GM18951 (cell line): ENCODE measurements around the gene WNT3A.

Experiments
- POLR2A ChIP-seq: IDR thresholded peaks from 4 replicates; pipeline ENCODE4 v1.6.1; 2011; ENCODE audit warnings: mild to moderate bottlenecking; ENCODE audit not compliant: insufficient read length, insufficient read depth; ENCODE audit errors: extremely low read depth
- in situ Hi-C: fragments of 300-500 bp; cut with MboI; formaldehyde crosslinking; loops from one replicate; pipeline ENCODE4 v1.12.0; 2022; ENCODE audit warnings: low sequenced_read_pairs, mixed read lengths, inconsistent platforms; ENCODE audit not compliant: unreplicated experiment

The WNT3A gene

DNA sequence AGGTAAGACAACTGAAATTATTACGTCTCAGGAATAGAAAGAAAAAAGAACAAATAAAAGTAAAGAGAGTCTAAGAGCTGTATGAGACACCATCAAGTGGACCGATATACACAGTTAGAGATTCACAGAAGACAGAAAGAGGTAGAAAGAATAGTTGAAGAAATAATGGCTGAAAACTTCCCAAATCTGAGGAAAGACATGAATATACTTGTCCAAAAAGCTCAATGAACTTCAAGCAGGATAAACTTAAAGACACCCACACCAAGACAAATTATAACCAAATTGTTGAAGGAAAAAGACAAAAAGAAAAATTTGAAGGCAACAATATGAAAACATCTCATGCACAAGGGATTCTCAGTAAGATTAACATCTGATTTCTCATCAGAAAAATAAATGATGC, 19.6 kb upstream of the WNT3A start:
- TF ChIP-seq POLR2A = no peak
- in situ Hi-C loops = no loop called here

DNA sequence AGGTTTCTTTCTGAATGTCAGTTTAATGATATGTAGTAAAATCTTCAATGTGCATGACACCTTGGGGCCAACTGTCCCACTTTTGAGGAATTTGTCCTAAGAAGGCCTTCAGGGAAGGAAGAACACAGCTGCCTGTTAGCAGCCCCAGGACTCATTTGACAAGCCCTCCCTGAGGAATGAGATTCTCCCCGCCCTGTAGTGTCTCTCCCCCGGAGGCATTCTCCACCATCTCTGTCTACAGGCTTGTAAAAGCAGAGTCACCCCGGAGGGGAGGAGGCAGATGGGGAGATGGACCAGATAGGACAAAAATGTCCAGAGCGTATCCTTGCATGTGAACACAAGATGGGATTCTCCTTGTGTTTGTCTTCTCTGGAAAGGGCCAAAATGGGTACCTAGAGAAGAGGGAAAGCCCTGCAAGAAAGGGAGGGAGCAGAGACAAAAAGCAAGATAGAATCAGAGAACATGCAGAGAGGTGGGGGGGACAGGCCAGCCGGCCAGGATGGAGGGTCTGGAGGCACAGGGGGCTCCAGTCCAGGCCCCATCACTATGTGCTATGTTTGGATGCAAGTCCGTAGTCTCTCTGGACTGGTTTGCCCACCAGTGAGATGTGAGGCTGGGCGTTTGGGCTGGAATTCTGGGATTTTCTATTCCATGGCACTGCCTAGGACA, 12.0 kb upstream of the WNT3A start:
- in situ Hi-C loops = no loop called here
- TF ChIP-seq POLR2A = no peak

DNA sequence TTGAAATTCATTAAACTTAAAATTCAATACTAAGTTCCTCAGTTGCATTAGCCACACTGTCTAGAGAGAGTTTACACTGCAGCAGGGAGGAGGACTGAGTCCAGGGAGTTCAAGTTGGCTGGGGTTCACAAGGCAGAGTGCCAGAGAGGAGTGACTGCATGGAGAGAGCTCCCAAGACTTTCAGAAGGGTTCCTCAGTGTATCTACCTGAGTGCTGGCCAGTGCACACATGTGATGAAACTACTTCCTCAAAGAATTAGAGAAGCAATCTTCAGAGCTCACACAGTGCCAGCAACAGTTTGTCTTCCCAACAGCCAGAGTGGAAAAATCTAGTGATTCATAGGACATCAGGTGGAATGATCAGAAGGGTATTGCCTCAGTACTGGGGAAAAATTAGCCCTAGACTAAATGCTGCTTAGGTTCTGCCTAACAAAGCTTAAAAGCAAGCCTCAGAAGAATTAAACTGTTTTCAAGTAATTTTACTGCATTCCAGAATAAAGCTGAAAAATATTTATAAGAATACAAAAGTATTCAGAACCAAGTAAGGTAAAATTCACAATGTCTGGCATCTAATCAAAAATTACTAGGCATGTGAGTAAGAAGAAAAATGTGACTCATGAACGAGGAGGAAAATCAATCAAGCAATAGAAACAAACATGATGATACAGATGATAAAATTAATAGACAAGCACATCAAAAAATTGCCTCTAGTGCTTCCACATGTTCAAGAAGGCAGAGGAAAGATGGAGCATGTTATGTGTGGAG, 10.4 kb upstream of the WNT3A start:
- in situ Hi-C loops = no loop called here
- TF ChIP-seq POLR2A = no peak

DNA sequence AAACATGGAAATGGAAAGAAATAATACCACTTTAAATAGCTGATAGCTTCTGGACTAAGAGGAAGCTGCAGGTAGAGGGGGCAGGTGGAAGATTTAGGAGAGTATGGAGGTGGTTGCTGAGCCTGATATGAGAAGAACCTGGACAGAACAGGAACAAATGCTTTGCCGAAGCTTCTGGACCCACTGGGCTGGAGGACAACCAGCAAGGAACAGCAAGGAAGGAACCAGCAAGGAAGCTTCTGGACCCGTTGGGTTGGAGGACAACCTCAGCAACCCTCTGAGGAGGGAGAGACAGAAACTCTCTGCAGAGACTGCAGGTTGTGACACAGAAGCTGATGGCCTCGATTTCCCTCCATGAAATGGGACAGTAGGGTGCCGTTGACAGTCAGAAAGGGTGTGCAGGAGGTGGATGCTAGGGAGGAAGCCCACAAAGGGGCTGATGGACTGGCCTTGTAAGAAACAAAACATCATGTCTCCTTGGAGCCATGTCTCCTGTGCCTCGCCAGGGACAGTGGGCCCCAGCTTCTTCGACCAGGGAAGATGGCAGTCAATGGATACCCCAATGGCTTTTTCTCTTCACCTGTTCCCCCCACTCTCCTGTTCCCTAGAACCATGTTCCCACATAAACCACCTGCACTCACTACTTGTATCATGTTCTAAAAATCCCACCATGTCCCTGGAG, 8.3 kb upstream of the WNT3A start:
- in situ Hi-C loops = no loop called here
- TF ChIP-seq POLR2A = no peak

DNA sequence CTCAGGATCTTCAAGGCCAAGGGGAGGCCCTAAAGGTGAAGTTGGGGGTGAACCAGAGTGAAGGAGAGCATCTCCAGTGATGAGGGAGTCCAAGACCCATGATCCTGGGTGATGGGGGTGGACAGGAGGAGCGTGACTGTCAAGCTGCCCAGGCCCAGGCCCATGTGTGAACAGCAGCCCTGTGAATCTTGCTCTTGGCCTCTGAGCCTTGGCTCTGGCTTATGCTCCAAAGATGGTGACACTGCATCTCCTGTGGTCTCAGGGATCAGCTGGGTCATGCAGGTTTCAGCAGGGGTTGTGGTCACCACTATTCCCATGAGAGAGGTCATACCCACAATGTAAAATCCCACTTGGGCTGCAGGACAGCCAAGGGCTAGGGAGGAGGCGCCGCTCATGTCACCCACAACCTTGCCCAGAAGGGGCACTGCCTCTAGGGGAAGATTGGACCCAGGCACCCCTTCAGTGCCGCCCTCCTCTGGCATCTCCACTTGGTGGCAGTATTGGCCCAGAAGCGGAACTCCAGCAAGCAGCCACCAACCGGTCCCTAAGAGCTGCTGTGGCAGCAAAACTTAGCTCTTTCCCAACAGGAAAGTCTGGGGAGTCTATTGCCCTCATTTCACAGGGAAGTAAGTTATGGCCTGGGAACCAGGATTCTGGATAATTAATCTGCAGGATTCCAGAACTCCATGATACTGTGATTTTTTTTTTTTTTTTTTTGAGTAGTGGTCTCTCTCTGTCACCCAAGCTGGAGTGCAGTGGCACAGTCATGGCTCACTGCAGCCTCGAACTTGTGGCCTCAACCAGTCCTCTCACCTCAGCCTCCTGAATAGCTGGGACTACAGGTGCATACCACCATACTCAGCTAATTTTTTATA, 7.5 kb upstream of the WNT3A start:
- no peak for TF ChIP-seq POLR2A
- in situ Hi-C loops = no loop called here

DNA sequence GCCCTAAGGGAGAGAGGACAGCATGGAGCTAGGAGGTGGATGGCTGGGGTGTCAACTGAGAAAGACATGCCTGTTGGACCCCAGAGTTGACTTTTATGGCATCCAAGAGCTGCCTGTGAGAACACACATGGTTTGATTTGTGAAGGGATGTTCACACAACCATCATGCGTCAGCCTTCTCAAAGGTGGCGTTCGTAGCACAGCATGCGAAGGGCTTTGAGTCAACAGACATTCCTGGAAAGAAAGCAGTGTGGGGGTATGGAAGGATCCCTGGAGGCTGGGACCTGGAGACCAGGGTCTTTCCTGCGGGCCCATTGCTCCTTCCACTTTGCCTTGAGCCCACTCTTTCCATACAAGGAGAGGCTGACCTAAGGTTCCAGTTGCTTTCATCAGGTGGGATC, 6.4 kb upstream of the WNT3A start:
- in situ Hi-C loops = no loop called here
- TF ChIP-seq POLR2A = no peak

DNA sequence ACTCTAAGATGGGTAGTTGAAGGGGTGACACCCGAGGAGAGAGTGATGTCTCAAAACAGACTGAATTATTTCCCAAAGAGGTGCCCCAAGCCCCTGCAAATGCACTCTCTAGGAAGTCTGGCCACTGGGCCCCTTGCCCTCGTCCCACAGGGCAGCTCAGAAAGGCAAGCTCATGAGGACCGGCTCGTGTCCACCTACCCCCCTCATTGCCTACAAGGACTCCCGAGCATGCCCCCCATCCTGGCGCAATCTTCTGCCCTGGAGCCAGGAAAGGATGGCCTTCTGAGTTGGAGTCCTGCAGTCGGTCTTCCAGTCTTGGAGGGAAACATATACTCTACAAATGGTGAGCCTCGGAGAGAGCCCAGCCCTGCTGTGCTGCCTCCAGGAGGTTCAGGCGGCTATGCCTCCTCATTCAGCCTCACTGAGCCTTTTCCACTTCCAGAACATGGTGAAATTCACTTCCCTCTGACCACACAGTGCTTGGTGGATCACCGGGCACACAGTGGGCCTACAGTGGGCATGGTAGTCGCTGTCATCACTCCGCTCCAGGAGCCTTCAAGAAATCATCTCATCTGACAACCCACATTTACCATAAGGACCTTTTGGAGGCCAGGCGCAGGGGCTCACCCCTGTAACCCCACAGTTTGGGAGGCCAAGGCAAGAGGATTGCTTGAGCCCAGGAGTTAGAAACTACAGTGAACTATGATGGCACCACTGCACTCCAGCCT, 5.8 kb upstream of the WNT3A start:
- in situ Hi-C loops = no loop called here
- no peak for TF ChIP-seq POLR2A

DNA sequence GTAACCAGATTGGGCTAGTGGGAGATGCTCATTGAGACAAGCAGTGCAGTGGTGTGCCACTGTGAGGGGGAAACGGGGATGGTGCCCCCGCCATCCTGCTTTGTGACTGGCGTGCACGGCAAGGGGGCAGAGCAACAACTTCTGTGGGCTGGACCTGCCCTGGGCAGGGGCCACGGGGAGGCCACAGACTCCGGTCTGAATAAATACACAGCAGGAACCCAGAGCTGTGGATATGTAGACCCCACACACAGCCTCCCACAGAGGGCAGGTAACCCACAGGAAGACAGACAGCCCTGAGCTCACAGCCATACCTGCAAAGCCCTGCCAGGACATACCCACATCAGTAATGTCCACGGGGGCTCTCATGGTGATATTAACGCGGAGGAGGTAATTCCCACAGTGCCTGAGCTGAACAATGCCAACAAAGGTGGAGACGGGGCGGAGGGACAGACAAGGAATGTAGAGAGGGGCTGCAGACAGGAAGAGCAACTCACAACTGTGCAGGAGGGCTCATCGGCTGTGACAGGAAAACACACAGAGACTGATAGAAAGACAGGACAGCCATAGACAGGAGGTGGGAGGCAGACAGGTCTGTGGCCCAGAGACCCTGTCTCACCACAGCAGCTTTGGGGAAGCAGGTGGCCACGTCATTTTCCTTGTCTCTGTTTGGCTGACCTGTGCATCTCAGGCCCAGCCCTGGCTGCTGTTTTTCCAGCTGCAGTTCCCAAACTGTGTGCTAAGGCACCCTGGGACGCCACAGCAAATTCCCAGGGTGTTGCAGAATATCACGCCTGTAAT, 4.9 kb upstream of the WNT3A start:
- in situ Hi-C loops = no loop called here
- no peak for TF ChIP-seq POLR2A

DNA sequence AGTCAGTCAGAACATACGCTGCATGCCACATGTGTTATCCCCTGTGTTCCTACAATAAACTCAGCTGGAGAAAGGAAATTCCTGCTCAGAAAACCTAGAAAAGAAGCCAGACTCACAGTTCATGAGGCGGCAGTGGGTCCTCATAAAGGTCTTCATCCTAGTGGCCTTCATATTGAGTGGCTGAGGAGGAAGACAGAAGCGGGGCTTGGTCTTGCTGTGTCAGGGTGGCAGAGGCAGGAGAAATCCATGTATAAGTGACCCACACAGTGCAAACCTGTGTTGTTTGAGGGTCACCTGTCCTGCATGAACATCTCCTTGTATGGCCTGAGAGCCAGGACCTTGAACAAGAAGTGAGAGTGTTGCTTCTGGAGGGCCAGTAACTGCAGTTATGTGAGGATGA, 4.0 kb upstream of the WNT3A start:
- no peak for TF ChIP-seq POLR2A
- in situ Hi-C loops = no loop called here

DNA sequence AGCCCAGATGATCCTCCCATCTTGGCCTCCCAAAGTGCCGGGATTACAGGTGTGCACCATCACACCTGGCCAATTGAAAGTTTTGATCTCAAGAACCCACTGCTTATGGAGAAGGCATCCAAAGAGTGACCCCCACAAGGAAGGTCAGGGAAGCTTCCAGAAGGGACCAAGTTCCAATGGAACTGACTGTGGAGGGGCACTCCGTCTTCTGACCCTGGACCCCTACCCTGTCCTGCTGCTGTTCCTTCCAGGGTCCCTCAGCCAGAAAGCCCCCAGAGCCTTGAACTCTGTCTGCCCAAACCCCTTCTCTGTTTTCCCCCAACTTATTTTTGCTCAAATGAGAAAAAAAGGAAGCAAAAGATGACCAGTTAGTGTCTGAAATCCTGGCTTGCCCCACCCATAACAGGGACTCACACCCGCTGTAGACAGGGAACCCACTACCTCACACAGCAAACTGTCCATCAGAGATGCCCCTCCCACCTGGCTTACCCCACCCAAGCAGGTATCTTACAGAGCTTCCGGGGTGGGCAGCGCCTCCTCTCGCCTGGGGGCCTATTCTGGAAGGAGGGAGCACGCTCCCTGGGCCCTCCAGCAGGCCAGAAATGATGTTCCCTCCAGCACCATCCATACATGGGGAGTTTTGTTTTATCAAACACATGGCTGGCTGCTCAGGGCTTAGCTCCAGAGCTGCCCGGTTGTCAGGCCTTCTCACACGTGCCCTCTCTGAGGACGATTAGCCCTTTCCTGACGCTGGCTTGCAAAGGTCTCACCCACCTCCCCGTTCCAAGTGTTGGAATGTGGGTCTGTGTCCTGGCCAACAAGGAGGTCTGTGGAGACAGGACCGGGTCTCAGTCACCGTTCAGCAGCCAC, 3.1 kb upstream of the WNT3A start:
- in situ Hi-C loops = no loop called here
- no peak for TF ChIP-seq POLR2A

DNA sequence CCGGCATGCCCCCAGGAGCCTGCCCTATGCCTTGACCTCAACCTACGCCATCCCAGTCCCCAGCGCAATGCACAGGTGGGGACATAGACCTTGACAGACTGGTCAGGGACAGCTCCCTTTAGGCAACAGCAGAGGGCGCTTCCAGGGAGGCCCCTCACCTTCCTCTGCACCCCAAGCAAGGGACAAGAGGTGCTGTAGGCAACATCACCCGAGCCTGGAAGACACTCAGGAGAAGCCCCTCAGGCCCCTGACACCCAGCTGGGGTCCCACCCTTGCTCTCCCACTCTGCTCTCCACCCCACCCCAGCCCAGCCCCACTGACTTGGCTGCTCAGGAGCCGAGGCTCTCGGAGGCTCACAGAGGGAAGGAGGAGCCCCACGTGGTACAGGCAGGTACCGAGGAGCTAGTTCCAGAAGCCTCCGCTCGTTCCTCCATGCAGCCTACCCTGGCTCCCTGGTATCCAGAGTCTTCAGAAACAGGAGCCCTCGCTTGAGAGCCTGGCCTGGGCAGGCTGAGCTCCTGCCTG, 2.4 kb upstream of the WNT3A start:
- no peak for TF ChIP-seq POLR2A
- in situ Hi-C loops = no loop called here
